ENCODE measurements around the gene WDFY4.

DNA sequence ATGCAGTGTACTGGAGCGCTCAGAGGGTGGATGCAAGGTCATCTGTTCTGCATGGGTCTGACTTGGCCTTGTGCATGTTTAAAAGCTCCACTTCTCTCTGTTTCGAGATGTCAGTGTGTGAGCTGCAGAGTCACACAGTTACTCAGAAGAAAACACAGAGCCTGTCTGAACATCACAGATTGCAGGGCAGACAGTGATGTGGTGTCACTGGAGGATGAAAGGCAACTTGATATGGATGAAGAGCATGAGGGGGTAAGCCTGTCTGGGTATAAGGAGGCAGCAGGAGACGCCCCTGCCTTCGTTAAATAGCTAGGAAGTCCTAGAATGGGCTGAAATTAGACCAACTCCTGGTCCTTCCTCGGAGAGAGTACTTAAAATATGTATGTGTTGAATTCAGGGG is 322.5 kb downstream of the WDFY4 start:
- no peak for TF ChIP-seq TAF1 (IDR thresholded peaks at IDR 0.05; ENCODE audit: borderline replicate concordance, insufficient read depth, low read length)
- no peak for TF ChIP-seq REST (IDR thresholded peaks at IDR 0.05; ENCODE audit: insufficient read depth in 1 of 2, low read depth in 2 of 2, low read length in 2 of 2)
- no peak for TF ChIP-seq POLR2AphosphoS5 (IDR thresholded peaks at IDR 0.05; ENCODE audit: low read depth, low read length)
- no peak for TF ChIP-seq SIN3A (IDR thresholded peaks at IDR 0.05; ENCODE audit: borderline replicate concordance, insufficient read depth, low read length)
